ENCODE results near the gene CDNF.

DNA sequence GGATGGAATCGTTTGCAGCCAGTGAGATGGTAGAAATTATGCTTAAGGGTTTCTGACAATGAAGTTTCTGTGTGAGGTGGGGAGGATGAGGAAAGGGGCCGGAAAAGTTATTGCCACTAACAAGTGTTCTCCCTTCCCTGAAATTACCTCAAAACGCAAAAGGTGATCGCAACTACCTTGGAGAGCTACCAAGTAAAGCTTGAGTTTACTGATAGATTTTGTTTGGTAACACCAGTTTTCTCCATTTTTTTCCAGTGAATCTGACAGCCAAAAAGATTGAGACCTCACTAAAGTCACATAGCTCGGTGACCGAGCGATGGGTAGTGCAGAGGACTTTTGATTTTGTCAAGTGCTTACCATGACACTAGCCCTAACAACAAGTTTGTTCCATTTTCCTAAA, 42.4 kb upstream of the CDNF start:
- TF ChIP-seq POLR2AphosphoS5 (IDR thresholded peaks at IDR 0.05; ENCODE audit: low read depth, low read length), result no peak
- TF ChIP-seq, protein P1, sequence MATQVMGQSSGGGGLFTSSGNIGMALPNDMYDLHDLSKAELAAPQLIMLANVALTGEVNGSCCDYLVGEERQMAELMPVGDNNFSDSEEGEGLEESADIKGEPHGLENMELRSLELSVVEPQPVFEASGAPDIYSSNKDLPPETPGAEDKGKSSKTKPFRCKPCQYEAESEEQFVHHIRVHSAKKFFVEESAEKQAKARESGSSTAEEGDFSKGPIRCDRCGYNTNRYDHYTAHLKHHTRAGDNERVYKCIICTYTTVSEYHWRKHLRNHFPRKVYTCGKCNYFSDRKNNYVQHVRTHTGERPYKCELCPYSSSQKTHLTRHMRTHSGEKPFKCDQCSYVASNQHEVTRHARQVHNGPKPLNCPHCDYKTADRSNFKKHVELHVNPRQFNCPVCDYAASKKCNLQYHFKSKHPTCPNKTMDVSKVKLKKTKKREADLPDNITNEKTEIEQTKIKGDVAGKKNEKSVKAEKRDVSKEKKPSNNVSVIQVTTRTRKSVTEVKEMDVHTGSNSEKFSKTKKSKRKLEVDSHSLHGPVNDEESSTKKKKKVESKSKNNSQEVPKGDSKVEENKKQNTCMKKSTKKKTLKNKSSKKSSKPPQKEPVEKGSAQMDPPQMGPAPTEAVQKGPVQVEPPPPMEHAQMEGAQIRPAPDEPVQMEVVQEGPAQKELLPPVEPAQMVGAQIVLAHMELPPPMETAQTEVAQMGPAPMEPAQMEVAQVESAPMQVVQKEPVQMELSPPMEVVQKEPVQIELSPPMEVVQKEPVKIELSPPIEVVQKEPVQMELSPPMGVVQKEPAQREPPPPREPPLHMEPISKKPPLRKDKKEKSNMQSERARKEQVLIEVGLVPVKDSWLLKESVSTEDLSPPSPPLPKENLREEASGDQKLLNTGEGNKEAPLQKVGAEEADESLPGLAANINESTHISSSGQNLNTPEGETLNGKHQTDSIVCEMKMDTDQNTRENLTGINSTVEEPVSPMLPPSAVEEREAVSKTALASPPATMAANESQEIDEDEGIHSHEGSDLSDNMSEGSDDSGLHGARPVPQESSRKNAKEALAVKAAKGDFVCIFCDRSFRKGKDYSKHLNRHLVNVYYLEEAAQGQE (IDR thresholded peaks at IDR 0.05; ENCODE audit: insufficient read depth in 1 of 2, low read depth in 2 of 2, low read length in 2 of 2), result peak; percentile 67 to 85
- TF ChIP-seq TAF1 (IDR thresholded peaks at IDR 0.05; ENCODE audit: borderline replicate concordance, insufficient read depth, low read length), result no peak

Data from PFSK-1 (cell line).